Tibial nerve (tissue), 4 donors: ENCODE measurements around the gene TMTC1. TPM values are rescaled to one million over a fixed set of nuclear protein-coding genes. Genes with fewer than 3 reads are reported as not detected.

Experiments used
- DNase-seq, 2 donors: peaks; one replicate each; pipeline ENCODE4 v3.0.0-alpha.2; 2019; ENCODE audit warnings: low spot score in 2 of 2
- H3K27ac ChIP-seq, 4 donors: fragments of 200-600 bp; sonication (generic) in 3 of 4; one replicate each; pipeline ENCODE4 v1.5.1; 2017 to 2019; ENCODE audit warnings: mild to moderate bottlenecking in 1 of 4
- H3K27me3 ChIP-seq, 2 donors: fragments of 200-600 bp; sonication (generic) in 1 of 2; one replicate each; pipeline versions ENCODE4 v1.5.1 to v1.6.0; 2017 to 2019
- H3K36me3 ChIP-seq, 3 donors: fragments of 200-600 bp; sonication (generic); one replicate each; pipeline ENCODE4 v1.5.1; 2018 to 2019
- H3K4me1 ChIP-seq, 4 donors: fragments of 200-600 bp; sonication (generic) in 3 of 4; one replicate each; pipeline ENCODE4 v1.5.1; 2017 to 2019
- H3K4me3 ChIP-seq, 4 donors: fragments of 200-600 bp; sonication (generic) in 3 of 4; one replicate each; pipeline ENCODE4 v1.5.1; 2017 to 2019; ENCODE audit warnings: mild to moderate bottlenecking in 1 of 4, moderate library complexity in 1 of 4
- H3K9me3 ChIP-seq, 4 donors: fragments of 200-600 bp; sonication (generic) in 3 of 4; one replicate each; pipeline ENCODE4 v1.5.1; 2017 to 2019
- CTCF ChIP-seq, 5 experiments: fragments of 200-600 bp in 3 of 5; fragments of 450-650 bp in 2 of 5; sonication (generic) in 3 of 5; IDR thresholded peaks; one replicate each; pipeline ENCODE4 v1.5.1; 2016 to 2019; ENCODE audit warnings: antibody characterized with exemption in 5 of 5, mild to moderate bottlenecking in 3 of 5, moderate library complexity in 2 of 5
- EP300 ChIP-seq, 2 donors: sonication (generic); formaldehyde crosslinking; IDR thresholded peaks; one replicate each; pipeline ENCODE4 v1.6.1; 2017; ENCODE audit warnings: antibody characterized with exemption in 2 of 2, mild to moderate bottlenecking in 1 of 2
- POLR2A ChIP-seq, 2 donors: fragments of 450-650 bp; IDR thresholded peaks; one replicate each; pipeline ENCODE4 v1.6.1; 2017; ENCODE audit warnings: antibody characterized with exemption in 2 of 2, mild to moderate bottlenecking in 2 of 2, moderate library complexity in 2 of 2
- WGBS, 2 donors: methylation state at CpG; one replicate each; pipeline ENCODE4 v1.1.5; 2018; 5-methylcytosine and 5-hydroxymethylcytosine counted together
- total RNA-seq, 4 donors: library from RNA; depleted of rRNA; stranded (reverse); fragments of >200 nt; gene quantifications; one replicate each; pipeline ENCODE4 v1.1.0, GENCODE V29; 2016

The TMTC1 gene
- total RNA-seq, 4 donors from 2014 or later: 111 to 207 (median 144) TPM

- TF ChIP-seq EP300 (IDR thresholded peaks at IDR 0.05): peak in 1 of 2 donors; percentile 6
- TF ChIP-seq POLR2A (IDR thresholded peaks at IDR 0.05): no peak
- H3K4me3 ChIP-seq: no peak overlapping the region
Observed at GRCh38 chr12:29552994-29553748, 230.6 kb downstream of the TMTC1 start.

GRCh38 chr12:29552324-29552927 lies 231.3 kb downstream of the TMTC1 start:
- DNase-seq: peak; percentile 27 to 41

More at GRCh38 chr12:29552994-29553748, 230.6 kb downstream of the TMTC1 start:
- peaks cover 0 to 21% (median 2%) of the 10 kb centered on the region in 4 donors for H3K4me1 ChIP-seq
- H3K9me3 ChIP-seq: no peaks in the 10 kb centered on the region
- DNase-seq: no peak
- no peaks in the 10 kb centered on the region for H3K27me3 ChIP-seq
- no peaks in the 10 kb centered on the region for H3K36me3 ChIP-seq
- peak overlapping the region in 2 of 4 donors; percentile 48 to 65 for H3K27ac ChIP-seq
- WGBS, 2 donors: 20 to 24% methylated on average over 3 of the region's 3 CpGs

GRCh38 chr12:29551812-29552211 lies 231.9 kb downstream of the TMTC1 start:
- WGBS, 2 donors: 65 to 66% methylated on average over 3 of the region's 3 CpGs
- no peaks in the 10 kb centered on the region for H3K36me3 ChIP-seq
- TF ChIP-seq CTCF (IDR thresholded peaks at IDR 0.05) (no peak), POLR2A (IDR thresholded peaks at IDR 0.05) (no peak), EP300 (IDR thresholded peaks at IDR 0.05) (no peak)
- H3K4me3 ChIP-seq: no peak overlapping the region
- no peaks in the 10 kb centered on the region for H3K9me3 ChIP-seq
- no peaks in the 10 kb centered on the region for H3K27me3 ChIP-seq
- DNase-seq: no peak
- H3K27ac ChIP-seq: no peak overlapping the region
- H3K4me1 ChIP-seq: peaks cover 0 to 24% (median 2%) of the 10 kb centered on the region in 4 donors

More at GRCh38 chr12:29552324-29552927, 231.3 kb downstream of the TMTC1 start:
- H3K27ac ChIP-seq: peak overlapping the region in 2 of 4 donors; percentile 48 to 65
- no peaks in the 10 kb centered on the region for H3K9me3 ChIP-seq
- no peak overlapping the region for H3K4me3 ChIP-seq
- TF ChIP-seq CTCF (IDR thresholded peaks at IDR 0.05) (peak; percentile 44 to 76 (median 60)), EP300 (IDR thresholded peaks at IDR 0.05) (peak in 1 of 2 donors; percentile 5), POLR2A (IDR thresholded peaks at IDR 0.05) (no peak)
- H3K36me3 ChIP-seq: no peaks in the 10 kb centered on the region
- peaks cover 0 to 21% (median 2%) of the 10 kb centered on the region in 4 donors for H3K4me1 ChIP-seq
- 16 to 20% methylated on average over 1 of the region's 1 CpG for WGBS, 2 donors
- H3K27me3 ChIP-seq: no peaks in the 10 kb centered on the region

- no peaks in the 10 kb centered on the region for H3K27me3 ChIP-seq
- no peak for TF ChIP-seq CTCF (IDR thresholded peaks at IDR 0.05)
- TF ChIP-seq EP300 (IDR thresholded peaks at IDR 0.05): no peak
- no peak for TF ChIP-seq POLR2A (IDR thresholded peaks at IDR 0.05)
- no peak for DNase-seq
- no peak overlapping the region for H3K27ac ChIP-seq
- no peaks in the 10 kb centered on the region for H3K36me3 ChIP-seq
- H3K4me1 ChIP-seq: peaks cover 0 to 31% (median under 1%) of the 10 kb centered on the region in 4 donors
- no peaks in the 10 kb centered on the region for H3K9me3 ChIP-seq
- H3K4me3 ChIP-seq: no peak overlapping the region
- WGBS, 2 donors: 89 to 92% methylated on average over 2 of the region's 2 CpGs
Observed at GRCh38 chr12:29547864-29548263, 235.9 kb downstream of the TMTC1 start.

GRCh38 chr12:29547151-29547632 lies 236.6 kb downstream of the TMTC1 start:
- WGBS, 2 donors: 56 to 57% methylated on average over 4 of the region's 4 CpGs
- Histone ChIP-seq H3K4me3 (no peak overlapping the region), H3K27ac (peak overlapping the region in 2 of 4 donors; percentile 12 to 19), H3K27me3 (no peaks in the 10 kb centered on the region), H3K36me3 (no peaks in the 10 kb centered on the region), H3K9me3 (no peaks in the 10 kb centered on the region), H3K4me1 (peaks cover 0 to 31% (median 0%) of the 10 kb centered on the region in 4 donors)
- TF ChIP-seq POLR2A (IDR thresholded peaks at IDR 0.05): no peak
- no peak for TF ChIP-seq EP300 (IDR thresholded peaks at IDR 0.05)
- no peak for TF ChIP-seq CTCF (IDR thresholded peaks at IDR 0.05)
- no peak for DNase-seq
